HG03457 (cell line): ENCODE results near the gene TACR1.
"Not testable (repeated sequence)": the region's sequence is repeated elsewhere in the genome, so short reads cannot be mapped to it uniquely, and the experiment has no call there.

Experiments used
- ATAC-seq: cut with Tn5 transposase; IDR thresholded peaks from one replicate; pipeline ENCODE4 v1.9.1; 2021; ENCODE audit warnings: moderate number of reproducible peaks; ENCODE audit not compliant: unreplicated experiment

The TACR1 gene, protein sequence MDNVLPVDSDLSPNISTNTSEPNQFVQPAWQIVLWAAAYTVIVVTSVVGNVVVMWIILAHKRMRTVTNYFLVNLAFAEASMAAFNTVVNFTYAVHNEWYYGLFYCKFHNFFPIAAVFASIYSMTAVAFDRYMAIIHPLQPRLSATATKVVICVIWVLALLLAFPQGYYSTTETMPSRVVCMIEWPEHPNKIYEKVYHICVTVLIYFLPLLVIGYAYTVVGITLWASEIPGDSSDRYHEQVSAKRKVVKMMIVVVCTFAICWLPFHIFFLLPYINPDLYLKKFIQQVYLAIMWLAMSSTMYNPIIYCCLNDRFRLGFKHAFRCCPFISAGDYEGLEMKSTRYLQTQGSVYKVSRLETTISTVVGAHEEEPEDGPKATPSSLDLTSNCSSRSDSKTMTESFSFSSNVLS

DNA sequence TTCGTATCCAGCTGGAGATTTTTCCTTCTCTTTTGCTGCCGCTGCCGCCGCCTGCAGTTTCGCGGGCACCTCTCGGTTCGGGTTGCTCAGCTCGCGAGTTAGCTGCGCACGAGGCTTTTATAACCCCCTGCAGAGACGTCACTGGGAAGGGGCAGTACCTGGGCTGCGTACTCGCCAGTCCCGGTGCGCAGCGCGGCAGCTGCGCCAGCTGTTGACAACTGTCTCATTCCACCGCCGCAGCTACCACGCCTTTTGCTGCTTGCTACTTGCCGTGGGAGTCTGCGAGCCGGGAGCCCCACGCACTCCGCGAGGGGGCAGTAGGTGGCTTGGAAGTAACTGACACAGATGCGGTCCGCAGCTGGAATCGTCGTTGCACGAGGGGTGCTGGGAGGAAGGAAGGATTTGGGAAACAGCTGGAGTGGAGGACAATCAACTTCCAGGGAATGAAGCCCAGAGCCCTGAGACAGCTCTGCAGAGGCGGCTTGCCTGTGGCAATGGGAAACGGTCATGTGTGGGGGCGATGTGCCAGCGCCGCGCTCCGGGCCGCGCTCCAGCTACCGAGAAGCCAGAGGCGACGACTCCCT lies at the start of gene TACR1:
TSS of gene TACR1 (minus strand) at position 93 of the 584 bp plus-strand sequence. CDS start 586 bp downstream, outside the sequence.
- ATAC-seq, result peak; percentile 54

DNA sequence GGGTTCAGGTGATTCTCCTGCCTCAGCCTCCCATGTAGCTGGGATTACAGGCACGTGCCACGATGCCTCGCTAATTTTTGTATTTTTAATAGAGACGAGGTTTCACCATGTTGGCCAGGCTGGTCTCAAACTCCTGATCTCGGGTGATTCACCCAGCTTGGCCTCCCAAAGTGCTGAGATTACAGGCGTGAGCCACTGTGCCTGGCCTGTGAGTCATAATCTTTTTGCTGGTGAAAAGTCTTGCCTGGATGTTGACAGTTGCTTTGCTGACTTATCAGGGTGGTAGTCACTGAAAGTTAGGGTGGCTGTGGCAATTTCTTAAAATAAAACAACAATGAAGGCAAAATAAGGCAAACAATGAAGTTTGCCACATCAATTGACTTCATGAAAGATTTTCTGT lies 49.3 kb upstream of the TACR1 start:
- not testable (repeated sequence) for ATAC-seq

DNA sequence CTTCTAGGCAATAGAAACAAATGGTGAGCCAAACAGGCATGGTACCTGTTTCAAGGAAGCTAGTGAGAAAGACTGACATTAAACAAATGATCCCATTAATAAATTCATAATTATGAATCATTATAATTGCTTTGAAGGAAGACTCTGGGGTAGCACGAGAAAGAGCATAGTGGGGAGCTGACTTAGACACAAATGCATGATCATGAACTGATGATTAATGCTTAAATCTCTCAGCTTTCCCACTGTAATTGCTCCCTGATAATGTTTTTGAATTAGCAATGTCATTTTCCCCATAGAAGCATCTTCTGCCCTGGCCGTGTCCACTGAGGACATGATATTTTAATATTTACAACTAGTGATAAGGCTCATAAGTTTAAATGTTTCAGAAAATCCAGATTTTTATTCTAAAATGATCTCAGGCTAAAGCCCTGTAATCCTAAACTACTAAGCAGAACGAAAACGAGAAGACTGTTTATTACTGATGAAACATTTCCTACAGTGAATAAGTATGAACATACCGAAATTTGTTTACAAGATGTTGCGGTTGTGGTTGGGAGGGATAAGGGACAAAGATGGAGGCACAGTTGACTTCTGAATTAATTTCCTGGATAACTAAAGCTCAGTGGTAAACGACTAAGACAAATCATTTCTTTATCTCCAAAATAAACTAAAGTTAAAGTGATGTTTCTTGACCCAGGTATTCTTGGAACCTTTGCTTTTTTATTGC lies 47.3 kb upstream of the TACR1 start:
- ATAC-seq, result no peak

DNA sequence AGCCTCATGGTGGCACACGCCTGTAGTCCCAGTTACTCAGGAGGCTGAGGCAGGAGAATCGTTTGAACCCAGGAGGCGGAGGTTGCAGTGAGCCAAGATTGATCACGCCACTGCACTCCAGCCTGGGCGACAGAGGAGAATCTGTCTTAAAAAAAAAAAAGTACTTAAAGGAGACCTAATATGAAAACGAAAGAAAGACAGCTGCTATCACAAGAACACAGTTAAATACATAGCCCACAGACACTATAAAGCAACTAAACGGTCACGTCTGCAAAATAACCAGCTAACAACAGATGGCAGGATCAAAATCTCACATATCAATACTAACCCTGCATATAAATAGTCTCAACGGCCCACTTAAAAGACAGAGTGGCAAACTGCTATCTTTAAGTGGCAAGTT lies 43.9 kb upstream of the TACR1 start:
- ATAC-seq, result no peak

DNA sequence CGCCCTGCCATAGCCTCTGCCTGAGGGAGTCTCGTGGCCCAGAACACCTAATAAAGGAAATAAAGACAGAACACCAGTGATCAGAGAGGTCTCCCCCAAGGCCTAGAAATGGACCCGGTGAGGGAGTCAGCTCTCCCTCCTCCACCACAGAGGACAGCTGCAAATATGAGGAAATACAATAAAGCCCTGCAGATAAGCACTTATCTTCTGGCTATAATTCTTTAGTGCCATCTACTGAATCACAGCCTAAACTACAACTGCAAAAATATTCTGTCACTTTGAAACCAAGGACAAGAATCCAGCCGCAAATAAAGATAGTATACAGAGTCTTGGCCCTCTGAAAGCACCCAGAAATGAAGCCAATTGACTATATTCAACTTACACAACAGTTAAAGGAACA lies 42.4 kb upstream of the TACR1 start:
- no peak for ATAC-seq

DNA sequence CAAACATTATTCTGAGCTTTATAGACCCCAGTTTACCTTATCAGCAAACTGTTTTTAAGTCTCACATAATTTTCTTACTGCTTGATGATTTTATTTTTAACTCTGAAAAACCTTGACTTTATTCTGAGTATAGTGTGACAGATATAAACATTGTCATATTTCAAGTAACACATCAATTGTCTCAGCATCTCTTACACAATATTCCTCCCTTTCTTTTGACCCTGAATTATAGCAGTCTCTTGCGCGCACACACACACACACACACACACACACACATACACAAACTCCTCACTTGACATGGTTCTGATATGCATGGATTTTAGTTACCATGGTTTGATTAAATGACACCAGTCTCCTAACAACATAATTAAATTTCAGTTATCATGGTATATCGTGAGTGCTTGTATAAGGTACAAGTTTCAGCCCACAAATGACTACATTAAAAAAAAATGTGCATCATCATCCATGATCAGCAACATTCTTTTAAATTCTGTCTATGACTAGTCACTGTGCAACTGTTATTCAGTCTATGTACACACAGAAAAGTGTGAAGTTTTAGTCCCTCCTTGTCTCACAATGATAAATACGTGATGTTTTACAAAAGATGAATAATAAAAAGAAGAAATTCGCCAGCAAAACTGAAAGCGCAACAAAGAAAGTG lies 39.5 kb upstream of the TACR1 start:
- ATAC-seq, result no peak

DNA sequence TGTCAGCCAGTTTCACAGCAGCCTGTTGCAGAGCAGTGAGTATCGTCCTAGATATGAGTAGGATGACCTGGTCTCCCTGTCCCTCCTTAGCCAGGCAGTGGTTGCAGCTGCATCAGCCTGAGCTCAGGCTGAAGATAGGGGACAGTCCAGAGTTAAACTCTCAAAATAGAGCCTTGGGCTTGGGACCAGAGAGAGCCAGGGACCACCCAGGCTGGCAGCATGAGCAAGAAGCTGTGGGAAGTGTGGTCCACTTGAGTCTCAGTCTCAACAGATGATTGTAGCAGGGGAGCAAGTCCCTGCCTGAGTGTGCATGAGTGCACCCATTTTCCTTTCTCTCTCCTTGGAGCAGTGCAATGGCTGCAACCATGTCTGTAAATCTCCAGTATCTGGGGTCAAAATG lies 38.0 kb upstream of the TACR1 start:
- ATAC-seq, result no peak

DNA sequence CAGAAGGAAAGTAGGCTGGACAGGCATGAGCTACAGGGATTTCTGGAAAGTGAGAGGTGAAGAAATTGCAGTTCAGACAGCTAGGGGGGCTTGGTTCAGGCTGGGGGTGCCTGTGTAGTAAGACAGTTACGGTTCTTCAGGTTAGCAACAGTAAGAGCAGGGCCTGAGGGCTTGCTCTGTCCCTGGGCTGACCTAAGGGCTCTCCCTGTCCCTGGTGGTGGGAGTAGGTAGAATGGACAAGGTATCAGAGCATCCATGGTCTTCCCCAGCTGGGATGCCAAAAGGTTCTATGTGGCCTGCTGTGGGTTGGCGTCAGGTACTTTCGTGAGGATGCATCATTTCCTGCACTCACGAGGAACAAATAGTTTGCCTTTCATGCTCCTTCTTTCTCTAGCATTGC lies 34.6 kb upstream of the TACR1 start:
- ATAC-seq, result no peak

DNA sequence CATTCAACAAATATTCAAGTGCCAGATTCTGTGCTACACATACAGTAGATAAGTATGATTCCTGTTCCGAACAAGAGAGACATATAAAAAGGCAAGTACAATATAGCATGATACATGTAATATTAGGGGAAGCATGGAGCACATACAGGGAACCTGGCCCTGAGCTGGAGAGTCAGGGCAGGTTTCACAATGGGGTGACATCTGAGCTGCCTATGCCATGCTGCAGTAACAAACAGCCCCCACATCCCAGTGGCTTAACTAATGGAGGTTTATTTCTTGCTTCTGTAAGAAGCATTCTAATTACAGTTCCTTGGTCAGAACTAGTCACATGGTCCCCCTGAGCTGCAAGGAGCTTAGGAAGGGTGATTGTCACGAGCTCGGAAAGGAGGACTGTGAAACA lies 27.3 kb upstream of the TACR1 start:
- ATAC-seq, result no peak

DNA sequence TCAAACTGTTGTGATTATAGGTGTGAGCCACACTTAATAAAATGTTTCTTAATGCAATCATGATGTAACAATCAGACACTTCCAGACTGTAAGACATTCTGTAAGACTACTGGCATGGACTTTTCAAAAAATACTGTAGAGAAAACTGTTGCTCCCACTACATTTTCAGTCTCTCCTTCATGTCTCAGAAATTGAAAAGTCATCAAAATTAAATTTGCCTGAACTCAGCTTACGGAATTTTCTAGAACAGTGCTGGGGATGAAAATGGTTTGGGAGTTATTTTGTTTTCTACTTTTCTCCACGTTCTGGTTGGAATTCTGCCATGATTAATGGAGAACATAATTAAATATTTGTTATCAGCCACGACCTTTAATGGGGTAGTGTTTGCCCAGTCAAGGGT lies 26.8 kb upstream of the TACR1 start:
- no peak for ATAC-seq

DNA sequence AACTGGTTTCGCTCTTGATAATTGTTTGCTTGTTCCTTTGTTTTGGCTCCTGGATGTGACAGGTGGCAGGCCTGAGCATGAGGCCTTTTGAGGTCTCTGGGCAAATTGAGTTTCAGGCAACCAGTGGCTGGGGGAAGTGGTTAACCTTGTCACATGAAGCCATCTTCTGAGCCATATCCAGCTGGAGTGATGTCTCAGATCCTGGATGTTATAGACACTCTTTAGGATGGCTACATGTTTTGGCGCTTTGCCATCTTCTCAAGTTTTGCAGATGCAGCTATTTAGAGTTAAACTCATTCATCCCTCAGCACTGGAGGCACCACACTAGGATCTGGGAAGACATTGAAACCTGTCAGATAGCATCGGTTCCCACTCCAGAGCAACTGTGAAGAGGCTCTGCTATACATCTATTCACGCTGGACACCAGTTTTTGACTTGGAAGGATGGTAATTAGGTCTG lies 25.3 kb upstream of the TACR1 start:
- no peak for ATAC-seq

DNA sequence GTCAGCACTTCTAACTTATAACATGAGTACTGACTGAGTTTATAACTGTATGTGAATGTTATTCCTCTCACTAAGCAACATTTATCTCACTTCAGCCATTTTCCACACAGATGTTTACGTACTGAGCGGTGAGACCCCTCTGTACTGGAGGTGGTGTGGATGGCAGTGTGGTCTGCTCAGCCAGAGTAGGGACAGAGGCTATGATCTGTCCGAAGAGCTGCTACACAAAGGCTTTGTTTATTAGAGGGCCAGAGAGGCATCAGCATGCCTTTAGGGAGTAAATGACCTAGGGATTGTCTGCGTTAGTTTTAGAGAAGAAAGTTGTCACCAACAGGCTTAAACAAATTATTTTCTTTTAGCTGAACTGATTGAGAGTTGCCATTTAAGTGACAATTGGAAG lies 23.2 kb upstream of the TACR1 start:
- no peak for ATAC-seq

DNA sequence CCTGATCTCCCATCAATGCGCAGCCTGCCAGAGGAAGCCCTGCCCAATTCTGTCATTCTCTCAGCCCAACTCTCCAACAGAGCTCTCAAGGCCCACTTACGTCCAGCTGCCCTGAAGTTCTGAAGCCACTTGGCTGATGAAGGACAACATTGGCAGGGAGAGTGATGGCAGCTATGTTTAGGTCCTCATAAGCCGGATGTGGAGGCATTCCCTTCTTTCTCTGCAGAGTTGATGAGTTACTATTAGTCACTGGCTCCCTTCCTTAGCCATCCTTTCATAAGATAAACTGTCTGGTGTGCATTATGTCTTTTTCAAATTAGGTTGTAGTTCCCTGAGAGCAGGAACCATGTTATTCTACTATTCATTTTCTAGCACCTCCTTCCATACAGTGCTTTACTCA lies 22.5 kb upstream of the TACR1 start:
- no peak for ATAC-seq

DNA sequence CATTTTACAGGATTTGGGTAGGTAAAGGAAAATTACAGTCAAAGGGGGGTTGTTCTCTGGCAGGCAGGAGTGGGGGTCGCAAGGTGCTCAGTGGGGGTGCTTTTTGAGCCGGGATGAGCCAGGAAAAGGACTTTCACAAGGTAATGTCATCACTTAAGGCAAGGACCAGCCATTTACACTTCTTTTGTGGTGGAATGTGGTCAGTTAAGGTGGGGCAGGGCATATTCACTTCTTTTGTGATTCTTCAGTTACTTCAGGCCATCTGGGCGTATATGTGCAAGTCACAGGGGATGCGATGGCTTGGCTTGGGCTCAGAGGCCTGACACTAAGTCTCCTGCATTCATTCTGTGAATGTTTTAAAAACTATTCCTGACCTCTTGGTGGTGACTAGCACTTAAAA lies 19.9 kb upstream of the TACR1 start:
- ATAC-seq, result not testable (repeated sequence)

DNA sequence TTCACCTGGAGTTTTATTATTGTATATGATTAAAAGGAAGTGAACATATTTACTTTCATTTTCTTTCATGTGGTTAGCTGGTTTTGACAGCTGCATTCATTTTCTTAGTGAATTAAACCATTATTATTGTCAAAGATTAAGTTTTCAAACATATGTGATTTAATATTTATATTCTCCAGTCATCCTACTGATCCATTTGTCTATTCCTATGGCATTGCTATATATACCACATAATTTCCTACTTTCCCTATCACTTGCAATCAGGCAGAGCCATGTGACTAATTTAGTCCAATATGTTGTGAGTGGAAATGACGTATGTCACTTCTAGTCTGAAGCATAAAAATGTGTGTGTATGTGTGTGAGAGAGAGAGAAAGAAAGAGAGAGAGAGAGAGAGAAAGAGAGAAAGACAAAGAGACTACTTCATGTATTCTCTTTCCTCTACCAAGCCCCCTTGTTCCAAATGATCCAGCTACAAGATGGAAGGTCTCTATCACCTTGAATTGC lies 12.0 kb upstream of the TACR1 start:
- no peak for ATAC-seq

DNA sequence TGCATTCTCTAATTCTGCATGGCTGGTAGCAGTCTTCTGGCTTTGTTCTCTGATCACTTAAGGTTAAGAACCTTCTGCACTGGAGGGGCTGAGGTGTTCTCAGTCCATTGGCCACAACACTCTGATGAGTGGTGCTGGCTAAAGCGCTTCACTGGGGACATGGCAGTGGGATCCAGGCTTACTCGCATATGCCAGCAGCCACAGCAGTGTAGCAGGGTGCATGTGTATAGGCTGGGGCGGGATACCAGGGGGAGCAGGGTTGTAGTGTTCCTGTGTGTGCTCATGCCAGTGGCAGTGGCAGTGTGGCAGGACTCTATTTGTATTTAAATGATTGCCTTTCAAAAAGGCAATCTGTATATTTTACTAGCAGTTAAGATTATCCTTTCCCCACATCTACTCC lies 11.1 kb upstream of the TACR1 start:
- no peak for ATAC-seq

DNA sequence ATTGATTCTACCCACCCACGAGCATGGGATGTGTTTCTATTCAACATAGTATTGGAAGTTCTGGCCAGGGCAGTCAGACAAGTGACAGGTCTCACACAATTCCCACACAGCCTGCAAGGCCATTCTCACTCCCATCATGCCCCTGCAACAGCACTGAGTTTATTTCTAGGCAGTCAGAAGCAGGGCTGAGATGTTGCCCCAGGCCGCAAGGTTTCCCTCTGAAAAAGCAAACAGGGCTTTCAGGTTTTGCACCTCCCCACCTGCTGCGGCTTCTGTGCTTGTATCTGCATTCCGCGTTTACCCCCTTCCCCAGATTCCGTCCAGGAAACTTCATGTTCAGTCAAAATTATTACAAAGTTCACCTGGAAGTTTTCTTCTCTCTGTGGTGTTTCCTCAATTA lies 9.4 kb upstream of the TACR1 start:
- no peak for ATAC-seq

DNA sequence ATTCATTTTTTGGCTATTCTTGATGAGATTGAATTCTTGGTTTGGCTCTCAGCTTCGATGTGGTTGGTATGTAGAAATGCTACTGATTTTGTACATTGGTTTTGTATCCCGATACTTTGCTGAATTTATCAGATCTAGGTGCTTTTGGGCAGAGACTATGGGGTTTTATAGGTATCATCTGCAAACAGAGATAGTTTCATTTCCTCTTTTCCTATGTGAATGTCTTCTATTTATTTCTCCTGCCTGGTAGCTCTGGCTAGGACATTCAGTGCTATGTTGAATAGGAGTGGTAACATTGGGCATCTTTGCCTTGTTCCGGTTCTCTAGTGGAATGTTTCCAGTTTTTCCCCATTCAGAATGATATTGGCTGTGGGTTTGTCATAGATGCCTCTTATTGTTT lies 5.5 kb upstream of the TACR1 start:
- ATAC-seq, result no peak

DNA sequence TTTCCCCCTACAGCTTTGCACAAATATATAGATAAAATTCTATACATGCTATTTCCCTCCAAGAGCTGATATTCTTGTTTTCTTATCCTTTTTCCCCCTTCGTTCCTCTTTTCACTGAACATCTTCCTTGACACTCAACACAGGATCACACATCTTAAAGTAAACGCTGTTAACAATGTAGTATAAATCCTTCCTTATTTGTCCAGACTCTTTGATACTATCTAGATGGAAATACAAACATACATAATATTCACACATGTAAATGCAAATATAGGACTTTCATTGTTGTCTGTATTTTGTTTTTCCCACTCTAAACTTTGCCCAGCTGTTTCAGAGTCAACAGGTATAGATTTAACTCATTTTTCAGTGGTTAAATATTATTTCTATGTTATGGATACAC lies 3.0 kb upstream of the TACR1 start:
- ATAC-seq, result no peak

DNA sequence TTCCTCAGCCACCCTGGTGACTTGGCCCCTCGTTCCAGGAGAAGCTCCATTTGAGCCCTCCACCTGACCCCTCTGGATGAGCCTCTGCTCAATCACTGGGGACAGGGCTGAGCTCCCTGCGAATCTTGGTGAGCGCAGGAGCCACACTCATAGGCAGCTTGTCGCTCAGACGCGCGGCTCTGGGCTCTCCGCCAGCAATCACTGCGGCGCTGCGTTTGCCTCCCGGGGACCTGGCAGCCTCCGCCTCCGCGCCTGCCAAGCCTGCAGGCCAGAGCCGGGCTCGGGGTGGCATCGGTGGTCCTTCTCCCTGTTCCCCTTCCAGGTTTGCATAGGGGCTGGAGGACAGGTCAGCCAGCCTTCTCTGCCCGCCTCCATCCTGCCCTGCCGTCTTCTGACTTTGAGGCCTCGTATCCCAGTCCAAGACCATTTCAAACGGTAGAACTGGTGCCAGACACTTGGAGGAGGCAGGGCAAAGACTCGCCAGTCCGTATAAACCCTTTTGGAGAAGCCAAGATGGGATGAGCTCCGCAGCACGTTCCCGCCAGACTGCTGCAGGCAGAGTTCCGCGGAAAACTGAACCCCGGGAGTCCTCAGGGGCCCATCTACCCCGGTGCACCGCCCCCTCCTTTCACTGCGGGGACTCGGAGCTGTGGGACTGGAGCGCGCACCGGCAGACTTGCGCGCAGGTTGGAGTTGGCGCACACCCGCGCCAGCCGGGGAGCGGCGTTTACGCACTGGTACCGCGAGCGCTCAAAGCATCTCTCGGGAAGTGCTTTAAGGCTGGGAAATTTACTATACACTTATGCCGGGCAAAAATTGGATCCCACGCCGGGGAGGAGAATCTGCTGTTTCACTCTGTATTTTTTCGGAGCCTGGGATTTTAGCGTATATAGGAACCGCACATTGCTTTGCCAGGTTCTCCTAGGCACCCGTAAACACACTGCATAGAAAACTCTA lies 1.1 kb upstream of the TACR1 start:
- no peak for ATAC-seq
